ENCODE measurements around the gene DPM3. TPM values are rescaled to one million over a fixed set of nuclear protein-coding genes. Genes with fewer than 3 reads are reported as not detected.

Gene DPM3
- total and polyA plus RNA-seq, 2 donors (not counting 3 experiments of a cell fraction or from before 2014, with no cell fraction given): 69.6 to 258 TPM

DNA sequence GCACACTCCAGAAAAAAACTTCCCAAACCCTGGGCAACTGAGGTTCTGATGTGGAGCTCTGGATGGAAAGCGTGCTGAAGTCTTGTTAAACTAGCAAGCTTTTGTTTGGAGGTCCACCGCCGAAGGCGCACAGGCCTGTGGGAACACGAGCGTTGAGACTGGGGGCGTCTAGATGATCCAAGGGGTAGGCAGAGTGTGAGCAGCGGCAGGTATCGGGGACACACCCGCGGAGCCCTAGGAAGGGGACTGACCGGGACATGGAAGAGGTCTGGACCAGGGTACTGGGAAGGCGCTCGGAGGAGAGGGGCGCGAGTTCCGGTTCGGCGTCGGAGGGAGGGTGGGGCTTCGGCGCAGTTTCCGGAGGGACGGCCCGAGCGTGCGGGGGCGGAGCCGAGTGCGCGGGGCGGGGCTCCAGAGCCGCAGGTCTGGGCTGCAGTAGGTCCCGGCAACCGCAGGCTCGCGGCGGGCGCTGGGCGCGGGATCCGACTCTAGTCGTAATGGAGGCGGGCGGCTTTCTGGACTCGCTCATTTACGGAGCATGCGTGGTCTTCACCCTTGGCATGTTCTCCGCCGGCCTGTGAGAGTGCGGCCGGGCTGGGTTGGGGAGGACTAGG is 4.8 kb downstream of the DPM3 start, which contains the start of gene SLC50A1:
TSS of gene SLC50A1 (plus strand) at position 438 of the 614 bp plus-strand sequence. CDS start at position 498, 60 bp downstream.
- H3K9me3 ChIP-seq (replicated peaks; ENCODE audit: control insufficient read depth, insufficient read depth, low read length): no peaks in the 10 kb centered on the region
- peak within 1 kb of the TSS; percentile 91 for H3K9ac ChIP-seq (replicated peaks; ENCODE audit: extremely low read depth, insufficient read depth, low read length)
- TF ChIP-seq, protein P1, sequence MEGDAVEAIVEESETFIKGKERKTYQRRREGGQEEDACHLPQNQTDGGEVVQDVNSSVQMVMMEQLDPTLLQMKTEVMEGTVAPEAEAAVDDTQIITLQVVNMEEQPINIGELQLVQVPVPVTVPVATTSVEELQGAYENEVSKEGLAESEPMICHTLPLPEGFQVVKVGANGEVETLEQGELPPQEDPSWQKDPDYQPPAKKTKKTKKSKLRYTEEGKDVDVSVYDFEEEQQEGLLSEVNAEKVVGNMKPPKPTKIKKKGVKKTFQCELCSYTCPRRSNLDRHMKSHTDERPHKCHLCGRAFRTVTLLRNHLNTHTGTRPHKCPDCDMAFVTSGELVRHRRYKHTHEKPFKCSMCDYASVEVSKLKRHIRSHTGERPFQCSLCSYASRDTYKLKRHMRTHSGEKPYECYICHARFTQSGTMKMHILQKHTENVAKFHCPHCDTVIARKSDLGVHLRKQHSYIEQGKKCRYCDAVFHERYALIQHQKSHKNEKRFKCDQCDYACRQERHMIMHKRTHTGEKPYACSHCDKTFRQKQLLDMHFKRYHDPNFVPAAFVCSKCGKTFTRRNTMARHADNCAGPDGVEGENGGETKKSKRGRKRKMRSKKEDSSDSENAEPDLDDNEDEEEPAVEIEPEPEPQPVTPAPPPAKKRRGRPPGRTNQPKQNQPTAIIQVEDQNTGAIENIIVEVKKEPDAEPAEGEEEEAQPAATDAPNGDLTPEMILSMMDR (IDR thresholded peaks at IDR 0.05; ENCODE audit: extremely low read depth in 1 of 2, insufficient read depth in 1 of 2, low read depth in 1 of 2, low read length in 2 of 2): peak in 1 of 2 donors; percentile 32
- TF ChIP-seq, protein P2, sequence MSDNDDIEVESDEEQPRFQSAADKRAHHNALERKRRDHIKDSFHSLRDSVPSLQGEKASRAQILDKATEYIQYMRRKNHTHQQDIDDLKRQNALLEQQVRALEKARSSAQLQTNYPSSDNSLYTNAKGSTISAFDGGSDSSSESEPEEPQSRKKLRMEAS (IDR thresholded peaks at IDR 0.05; ENCODE audit: insufficient read depth, insufficient read length): no peak
- TF ChIP-seq POLR2AphosphoS5 (IDR thresholded peaks at IDR 0.05; ENCODE audit: insufficient read depth, low read depth, low read length): peak; percentile 93
- TF ChIP-seq POLR2A (IDR thresholded peaks at IDR 0.05; ENCODE audit: low read depth, low read length): peak; percentile 93
- H4K20me1 ChIP-seq (replicated peaks; ENCODE audit: control insufficient read depth, extremely low read depth, insufficient read depth, low read length): no peaks in the 10 kb centered on the region
- peak within 1 kb of the TSS; percentile 32 for H2AFZ ChIP-seq (ENCODE audit: low read depth, low read length)
- intact Hi-C loops (cut with micrococcal nuclease) (loop anchor here (1.0 kb wide), 3 partner anchors 8 to 41 kb away; partner anchors contain the start of gene EFNA1), dilution Hi-C loops (cut with MboI; ENCODE audit: extremely low pct_ligation_motif_present, low sequenced_read_pairs) (no loop called here)
- H3K36me3 ChIP-seq (ENCODE audit: control insufficient read depth in 2 of 2, extremely low read depth in 1 of 2, insufficient read depth in 2 of 2, low read length in 2 of 2): peaks cover 22 to 30% of the 10 kb centered on the region in 2 experiments
- POLR2A ChIA-PET: interaction anchor here (1.3 to 1.5 kb wide), 2 partner anchors 32 to 38 kb away, joined by 3 to 4 read pairs; partner anchors contain the start of gene KRTCAP2
- peaks cover 36% of the 10 kb centered on the region for H3K79me2 ChIP-seq (ENCODE audit: control insufficient read depth, insufficient read depth, low read length)
- H3K4me3 ChIP-seq (replicated peaks in 1 of 3; ENCODE audit: insufficient read depth in 1 of 3, low read depth in 1 of 3, low read length in 3 of 3): peak within 1 kb of the TSS; percentile 21 to 62 (median 53)
- BruUV-seq (replicated peaks): no TSS peak
- no peaks in the 10 kb centered on the region for H3K9me1 ChIP-seq (replicated peaks; ENCODE audit: control insufficient read depth, extremely low read depth, insufficient read depth, low read length)
- peak within 1 kb of the TSS; percentile 98 for H3K27ac ChIP-seq (ENCODE audit: insufficient read depth, low read depth, low read length)
- H3K27me3 ChIP-seq (ENCODE audit: control insufficient read depth in 2 of 2, insufficient read depth in 2 of 2, low read length in 2 of 2): no peaks in the 10 kb centered on the region
- CTCF ChIA-PET: interaction anchor here (0.9 to 15.5 kb wide), 9 partner anchors 11 to 58 kb away, joined by 3 to 204 read pairs (median 5); partner anchors contain the start of gene KRTCAP2
- DNase-seq (ENCODE audit: low read depth, low spot score): peak; percentile 97
- peaks cover 49% of the 10 kb centered on the region for H3K4me1 ChIP-seq (ENCODE audit: control insufficient read depth, extremely low read depth, insufficient read depth, low read length)
- peak within 1 kb of the TSS; percentile 82 for H3K4me2 ChIP-seq (ENCODE audit: insufficient read depth, low read length)
- no peak for FAIRE-seq

All from endothelial cell of umbilical vein (primary cell).